ENCODE measurements around the gene FGD4. TPM values are rescaled to one million over a fixed set of nuclear protein-coding genes. Genes with fewer than 3 reads are reported as not detected.

FGD4 gene
- total and polyA plus RNA-seq, 8 donors: 5.5 to 138 (median 80.8) TPM

GRCh38 chr12:32549675-32550079 is 150.3 kb downstream of the FGD4 start:
- H3K27ac ChIP-seq: peak overlapping the region; percentile 25 to 74 (median 68)
- TF ChIP-seq CTCF (IDR thresholded peaks at IDR 0.05) (no peak), EP300 (IDR thresholded peaks at IDR 0.05) (no peak), POLR2AphosphoS5 (IDR thresholded peaks at IDR 0.05) (no peak), POLR2A (IDR thresholded peaks at IDR 0.05) (no peak)
- intact Hi-C loops (cut with DNase I; ENCODE audit: low total_unique reads): no loop called here

GRCh38 chr12:32551058-32551457 is 151.7 kb downstream of the FGD4 start:
- Histone ChIP-seq H3K4me3 (no peak overlapping the region), H3K9me3 (no peaks in the 10 kb centered on the region), H3K36me3 (no peaks in the 10 kb centered on the region), H3K27me3 (no peaks in the 10 kb centered on the region), H3K4me1 (peaks cover 26 to 66% (median 46%) of the 10 kb centered on the region in 4 donors), H3K27ac (peak overlapping the region in 1 of 5 donors; percentile 41)
- WGBS, 5 donors: 62 to 93% (median 92%) methylated on average over 2 of the region's 2 CpGs
- intact Hi-C loops (cut with DNase I; ENCODE audit: low total_unique reads): no loop called here
- no peak for TF ChIP-seq EP300 (IDR thresholded peaks at IDR 0.05)
- no peak for TF ChIP-seq CTCF (IDR thresholded peaks at IDR 0.05)
- no peak for TF ChIP-seq POLR2AphosphoS5 (IDR thresholded peaks at IDR 0.05)
- TF ChIP-seq POLR2A (IDR thresholded peaks at IDR 0.05): no peak
- no peak for DNase-seq

More at GRCh38 chr12:32549675-32550079, 150.3 kb downstream of the FGD4 start:
- no peak for DNase-seq
- Histone ChIP-seq H3K27me3 (no peaks in the 10 kb centered on the region), H3K36me3 (no peaks in the 10 kb centered on the region), H3K4me1 (peaks cover 37 to 72% (median 51%) of the 10 kb centered on the region in 4 donors), H3K9me3 (no peaks in the 10 kb centered on the region), H3K4me3 (no peak overlapping the region)
- WGBS, 5 donors: 29 to 52% (median 48%) methylated on average over 8 of the region's 8 CpGs

- no peak for TF ChIP-seq CTCF (IDR thresholded peaks at IDR 0.05)
- TF ChIP-seq POLR2AphosphoS5 (IDR thresholded peaks at IDR 0.05): peak in 1 of 3 donors; percentile 8
- Histone ChIP-seq H3K27ac (peak overlapping the region in 4 of 5 donors; percentile 3 to 68 (median 60)), H3K36me3 (peaks cover under 1 to 13% (median under 1%) of the 10 kb centered on the region in 4 donors), H3K4me1 (peaks cover 17 to 85% (median 44%) of the 10 kb centered on the region in 4 donors), H3K4me3 (no peak overlapping the region), H3K9me3 (no peaks in the 10 kb centered on the region), H3K27me3 (no peaks in the 10 kb centered on the region)
- 39 to 53% (median 44%) methylated on average over 1 of the region's 1 CpG for WGBS, 5 donors
- DNase-seq: peak in 1 of 2 donors; percentile 41
- intact Hi-C loops (cut with DNase I; ENCODE audit: low total_unique reads): no loop called here
These were observed 159.5 kb downstream of the FGD4 start for GRCh38 chr12:32558903-32559302.

- no peak for DNase-seq
- no peaks in the 10 kb centered on the region for H3K9me3 ChIP-seq
- intact Hi-C loops (cut with DNase I; ENCODE audit: low total_unique reads): no loop called here
- TF ChIP-seq EP300 (IDR thresholded peaks at IDR 0.05): no peak
- TF ChIP-seq POLR2AphosphoS5 (IDR thresholded peaks at IDR 0.05): peak in 1 of 3 donors; percentile 29
- TF ChIP-seq CTCF (IDR thresholded peaks at IDR 0.05): no peak
- TF ChIP-seq POLR2A (IDR thresholded peaks at IDR 0.05): no peak
- peaks cover 5 to 18% (median 6%) of the 10 kb centered on the region in 4 donors for H3K36me3 ChIP-seq
- H3K27ac ChIP-seq: peak overlapping the region in 4 of 5 donors; percentile 25 to 68 (median 60)
- no peaks in the 10 kb centered on the region for H3K27me3 ChIP-seq
- WGBS, 5 donors: 18 to 38% (median 22%) methylated on average over 3 of the region's 3 CpGs
- peaks cover 22 to 90% (median 46%) of the 10 kb centered on the region in 4 donors for H3K4me1 ChIP-seq
- H3K4me3 ChIP-seq: no peak overlapping the region
These were observed 160.1 kb downstream of the FGD4 start for GRCh38 chr12:32559434-32559833.
